Activated CD4-positive, alpha-beta T cell treated with anti-CD3 and anti-CD28 coated beads, Interleukin-2, Interleukin-6, amounts not matched to agents 100 ng/mL and 50 ng/mL, durations not matched to agents 16 hours and 8 hours (primary cell): ENCODE data around the gene SCNM1.
"Not testable (repeated sequence)": the region's sequence is repeated elsewhere in the genome, so short reads cannot be mapped to it uniquely, and the experiment has no call there.

Source experiments
- DNase-seq: peaks from one replicate; pipeline ENCODE4 v3.0.0-alpha.2; 2020

The SCNM1 gene

GRCh38 chr1:151194894-151195594 is 29.1 kb downstream of the SCNM1 start:
- DNase-seq = not testable (repeated sequence)

- DNase-seq = peak; percentile 74
Measured at GRCh38 chr1:151196292-151196800, 30.4 kb downstream of the SCNM1 start.

DNA sequence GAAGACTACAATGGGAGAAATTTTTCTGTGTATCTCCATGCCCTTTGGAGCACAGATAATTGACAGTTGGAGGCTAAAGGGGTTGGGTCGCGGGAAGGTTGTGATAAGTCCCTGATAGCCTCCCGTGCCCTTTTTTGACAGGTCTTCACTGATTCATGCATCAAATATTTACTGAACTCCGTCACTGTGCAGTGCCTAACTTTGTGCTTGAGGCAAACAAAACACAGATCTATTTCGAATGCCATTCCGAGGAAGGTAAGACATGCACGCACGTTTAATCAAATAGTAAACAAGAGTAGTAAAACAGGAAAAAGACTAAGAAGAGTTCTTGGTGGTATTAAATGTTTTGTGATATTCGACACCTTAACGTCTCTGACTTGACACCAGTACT is 31.9 kb downstream of the SCNM1 start:
- DNase-seq = no peak

GRCh38 chr1:151198254-151199127 is 32.5 kb downstream of the SCNM1 start, which contains the start of gene PIP5K1A:
PIP5K1A (plus strand) TSS chr1:151198552; CDS start chr1:151198997, 445 bp downstream.
- DNase-seq = peak; percentile 99

GRCh38 chr1:151199873-151200581 is 34.1 kb downstream of the SCNM1 start:
- peak; percentile 40 for DNase-seq

DNA sequence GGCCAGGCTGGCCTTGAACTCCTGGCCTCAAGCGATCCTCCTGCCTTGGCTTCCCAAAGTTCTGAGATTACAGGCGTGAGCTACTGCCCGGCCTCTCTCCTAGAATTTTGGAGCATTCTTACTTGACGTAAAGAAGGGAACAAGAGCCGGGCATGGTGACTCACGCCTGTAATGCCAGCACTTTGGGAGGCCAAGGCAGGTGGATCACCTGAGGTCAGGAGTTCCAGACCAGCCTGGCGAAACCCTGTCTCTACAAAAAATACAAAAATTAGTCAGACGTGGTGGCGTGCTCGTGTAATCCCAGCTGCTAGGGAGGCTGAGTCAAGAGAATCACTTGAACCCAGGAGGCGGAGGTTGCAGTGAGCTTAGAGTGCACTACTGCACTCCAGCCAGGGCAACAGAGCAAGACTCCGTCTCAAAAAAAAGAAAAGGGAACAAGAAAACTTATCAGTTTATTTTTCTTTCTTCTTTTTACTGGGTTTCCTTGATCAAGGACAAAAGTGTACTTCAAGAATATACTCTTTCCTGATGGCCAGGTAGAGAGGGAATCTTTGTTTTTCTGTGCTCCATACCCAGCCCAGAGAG is 39.5 kb downstream of the SCNM1 start:
- not testable (repeated sequence) for DNase-seq

- DNase-seq = no peak
Measured at GRCh38 chr1:151210830-151211229, 44.9 kb downstream of the SCNM1 start.

DNA sequence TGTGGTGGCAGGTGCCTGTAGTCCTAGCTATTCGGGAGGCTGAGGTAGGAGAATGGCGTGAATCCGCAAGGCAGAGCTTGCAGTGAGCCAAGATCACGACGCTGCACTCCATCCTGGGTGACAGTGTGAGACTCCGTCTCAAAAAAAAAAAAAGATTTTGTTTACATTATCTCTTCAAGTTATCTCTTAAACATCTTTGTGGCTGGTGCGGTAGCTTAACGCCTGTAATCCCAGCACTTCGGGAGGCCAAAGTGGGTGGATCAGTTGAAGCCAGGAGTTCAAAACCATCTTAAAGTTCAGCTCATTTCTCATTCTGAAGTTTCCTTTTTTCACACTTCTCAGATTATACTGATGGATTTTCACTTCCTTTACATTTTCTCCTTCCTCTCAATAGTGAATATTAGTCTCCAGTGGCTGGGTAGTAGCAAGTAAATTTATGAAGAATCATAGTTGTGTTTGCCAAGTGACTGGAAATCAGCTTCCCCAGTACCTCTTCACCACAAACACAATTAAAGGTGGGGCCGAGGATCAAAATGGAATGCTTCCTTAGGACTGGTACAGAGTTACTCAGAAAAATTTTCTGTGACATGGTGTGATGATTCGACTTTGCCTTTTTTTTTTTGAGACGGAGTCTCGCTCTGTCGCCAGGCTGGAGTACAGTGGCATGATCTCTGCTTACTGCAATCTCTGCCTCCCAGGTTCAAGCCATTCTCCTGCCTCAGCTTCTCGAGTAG is 46.2 kb downstream of the SCNM1 start:
- DNase-seq = peak; percentile 23

GRCh38 chr1:151213560-151213959 is 47.6 kb downstream of the SCNM1 start:
- DNase-seq = no peak
